Activated CD4-positive, alpha-beta T cell treated with anti-CD3 and anti-CD28 coated beads, Interleukin-2, Interleukin-6, amounts not matched to agents 100 ng/mL and 50 ng/mL, durations not matched to agents 16 hours and 8 hours (primary cell): Measurements from ENCODE around the gene NCAPD2.

Source experiments
- DNase-seq: peaks from one replicate; pipeline ENCODE4 v3.0.0-alpha.2; 2020

Gene NCAPD2, protein sequence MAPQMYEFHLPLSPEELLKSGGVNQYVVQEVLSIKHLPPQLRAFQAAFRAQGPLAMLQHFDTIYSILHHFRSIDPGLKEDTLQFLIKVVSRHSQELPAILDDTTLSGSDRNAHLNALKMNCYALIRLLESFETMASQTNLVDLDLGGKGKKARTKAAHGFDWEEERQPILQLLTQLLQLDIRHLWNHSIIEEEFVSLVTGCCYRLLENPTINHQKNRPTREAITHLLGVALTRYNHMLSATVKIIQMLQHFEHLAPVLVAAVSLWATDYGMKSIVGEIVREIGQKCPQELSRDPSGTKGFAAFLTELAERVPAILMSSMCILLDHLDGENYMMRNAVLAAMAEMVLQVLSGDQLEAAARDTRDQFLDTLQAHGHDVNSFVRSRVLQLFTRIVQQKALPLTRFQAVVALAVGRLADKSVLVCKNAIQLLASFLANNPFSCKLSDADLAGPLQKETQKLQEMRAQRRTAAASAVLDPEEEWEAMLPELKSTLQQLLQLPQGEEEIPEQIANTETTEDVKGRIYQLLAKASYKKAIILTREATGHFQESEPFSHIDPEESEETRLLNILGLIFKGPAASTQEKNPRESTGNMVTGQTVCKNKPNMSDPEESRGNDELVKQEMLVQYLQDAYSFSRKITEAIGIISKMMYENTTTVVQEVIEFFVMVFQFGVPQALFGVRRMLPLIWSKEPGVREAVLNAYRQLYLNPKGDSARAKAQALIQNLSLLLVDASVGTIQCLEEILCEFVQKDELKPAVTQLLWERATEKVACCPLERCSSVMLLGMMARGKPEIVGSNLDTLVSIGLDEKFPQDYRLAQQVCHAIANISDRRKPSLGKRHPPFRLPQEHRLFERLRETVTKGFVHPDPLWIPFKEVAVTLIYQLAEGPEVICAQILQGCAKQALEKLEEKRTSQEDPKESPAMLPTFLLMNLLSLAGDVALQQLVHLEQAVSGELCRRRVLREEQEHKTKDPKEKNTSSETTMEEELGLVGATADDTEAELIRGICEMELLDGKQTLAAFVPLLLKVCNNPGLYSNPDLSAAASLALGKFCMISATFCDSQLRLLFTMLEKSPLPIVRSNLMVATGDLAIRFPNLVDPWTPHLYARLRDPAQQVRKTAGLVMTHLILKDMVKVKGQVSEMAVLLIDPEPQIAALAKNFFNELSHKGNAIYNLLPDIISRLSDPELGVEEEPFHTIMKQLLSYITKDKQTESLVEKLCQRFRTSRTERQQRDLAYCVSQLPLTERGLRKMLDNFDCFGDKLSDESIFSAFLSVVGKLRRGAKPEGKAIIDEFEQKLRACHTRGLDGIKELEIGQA (N-terminal part only)

DNA sequence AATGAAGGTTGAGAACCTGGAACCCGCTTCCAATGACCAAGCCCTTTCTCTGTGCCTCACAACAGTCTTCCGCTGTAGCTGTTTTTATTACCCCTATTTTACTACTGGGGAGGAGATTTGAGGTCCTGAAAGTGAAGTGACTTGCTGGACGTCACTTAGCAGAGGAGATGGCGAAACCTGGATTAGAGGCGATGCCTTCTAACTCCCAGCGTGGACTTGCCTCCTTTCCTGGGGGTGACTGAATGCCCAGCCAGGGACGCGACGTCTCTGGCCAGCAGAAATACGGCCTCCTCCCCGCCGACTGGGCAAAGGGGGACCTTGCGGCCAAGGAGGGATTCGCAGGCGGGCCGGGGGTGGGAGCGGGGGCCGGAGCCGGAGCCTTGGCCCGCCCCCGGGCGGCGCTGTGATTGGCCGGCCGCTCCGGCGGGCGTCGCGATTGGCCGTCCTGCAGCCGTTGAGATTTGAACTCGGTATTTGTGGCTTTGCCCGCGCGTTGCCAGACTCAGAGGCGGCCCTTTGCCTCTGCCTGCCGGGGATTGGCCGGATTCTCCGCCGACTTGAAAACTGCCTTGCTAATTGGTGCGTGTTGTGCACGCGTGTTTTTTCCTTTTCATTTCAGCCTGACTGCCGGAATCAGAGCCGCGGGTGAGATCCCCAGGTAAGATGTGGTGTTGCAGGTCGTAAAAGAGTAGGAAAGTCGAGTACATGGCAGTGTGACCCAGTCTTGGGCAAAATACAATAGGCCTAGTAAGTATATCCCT is at the start of gene NCAPD2:
Gene NCAPD2 (plus strand): TSS at position 606 of the 761 bp plus-strand sequence. CDS start 997 bp downstream, outside the sequence.
- DNase-seq: peak; percentile 99

DNA sequence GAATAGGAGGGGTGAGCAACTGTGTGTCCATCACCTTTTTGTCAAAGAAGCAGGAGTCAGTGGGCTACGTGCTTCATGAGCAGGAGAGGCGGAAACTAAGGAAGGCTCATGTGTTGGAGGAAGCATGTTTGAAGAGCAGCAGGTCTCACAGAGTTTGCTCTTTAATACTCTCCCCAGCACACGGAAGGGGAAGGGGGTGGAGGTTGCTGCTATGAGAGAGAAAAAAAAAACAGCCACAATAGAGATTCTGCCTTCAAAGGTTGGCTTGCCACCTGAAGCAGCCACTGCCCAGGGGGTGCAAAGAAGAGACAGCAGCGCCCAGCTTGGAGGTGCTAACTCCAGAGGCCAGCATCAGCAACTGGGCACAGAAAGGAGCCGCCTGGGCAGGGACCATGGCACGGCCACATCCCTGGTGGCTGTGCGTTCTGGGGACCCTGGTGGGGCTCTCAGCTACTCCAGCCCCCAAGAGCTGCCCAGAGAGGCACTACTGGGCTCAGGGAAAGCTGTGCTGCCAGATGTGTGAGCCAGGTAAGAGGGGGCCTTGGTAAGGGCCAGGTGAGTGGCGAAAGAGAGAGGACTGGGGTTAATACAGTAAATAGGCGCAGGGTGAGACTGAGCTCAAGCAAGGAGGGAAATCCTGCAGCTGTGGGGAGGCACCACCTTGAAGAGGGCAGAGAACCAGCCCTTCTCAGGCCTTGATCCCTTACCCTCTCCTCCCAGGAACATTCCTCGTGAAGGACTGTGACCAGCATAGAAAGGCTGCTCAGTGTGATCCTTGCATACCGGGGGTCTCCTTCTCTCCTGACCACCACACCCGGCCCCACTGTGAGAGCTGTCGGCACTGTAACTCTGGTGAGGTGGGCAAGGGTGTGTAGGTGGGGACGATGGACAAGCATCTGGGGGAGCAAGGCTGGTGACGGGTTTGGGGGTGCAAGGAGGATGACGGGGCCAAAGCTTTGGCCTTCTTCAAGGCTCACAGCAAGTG is 48.9 kb upstream of the NCAPD2 start, which contains the start of gene CD27:
Gene CD27 (plus strand): TSS at position 252 of the 985 bp plus-strand sequence. CDS start 141 bp downstream, at position 393.
- no peak for DNase-seq

DNA sequence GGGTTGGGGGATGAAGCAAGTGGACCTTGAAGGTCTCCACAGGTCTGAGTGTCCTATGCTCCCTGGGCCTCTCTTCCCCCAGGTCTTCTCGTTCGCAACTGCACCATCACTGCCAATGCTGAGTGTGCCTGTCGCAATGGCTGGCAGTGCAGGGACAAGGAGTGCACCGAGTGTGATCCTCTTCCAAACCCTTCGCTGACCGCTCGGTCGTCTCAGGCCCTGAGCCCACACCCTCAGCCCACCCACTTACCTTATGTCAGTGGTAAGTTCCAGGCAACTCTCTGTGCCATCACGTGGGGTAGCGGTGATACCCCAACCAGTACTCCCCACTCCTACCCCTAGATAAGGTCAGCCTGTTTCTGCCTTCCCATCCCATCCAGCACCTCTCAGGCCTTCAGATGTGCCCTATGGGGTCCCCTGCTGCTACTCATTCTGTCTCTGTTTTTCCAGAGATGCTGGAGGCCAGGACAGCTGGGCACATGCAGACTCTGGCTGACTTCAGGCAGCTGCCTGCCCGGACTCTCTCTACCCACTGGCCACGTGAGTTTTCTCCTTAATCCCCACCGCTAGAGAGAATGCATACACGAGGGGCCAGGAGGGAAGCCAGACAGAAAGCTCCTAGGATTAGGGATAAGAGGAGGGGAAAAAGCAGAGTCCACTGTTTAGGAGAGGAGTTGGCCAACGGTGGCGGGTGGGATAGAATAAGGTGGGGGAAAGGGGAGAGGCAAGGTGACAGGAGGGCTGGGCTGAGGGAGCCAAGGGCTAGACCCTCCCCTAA is 43.6 kb upstream of the NCAPD2 start:
- no peak for DNase-seq

DNA sequence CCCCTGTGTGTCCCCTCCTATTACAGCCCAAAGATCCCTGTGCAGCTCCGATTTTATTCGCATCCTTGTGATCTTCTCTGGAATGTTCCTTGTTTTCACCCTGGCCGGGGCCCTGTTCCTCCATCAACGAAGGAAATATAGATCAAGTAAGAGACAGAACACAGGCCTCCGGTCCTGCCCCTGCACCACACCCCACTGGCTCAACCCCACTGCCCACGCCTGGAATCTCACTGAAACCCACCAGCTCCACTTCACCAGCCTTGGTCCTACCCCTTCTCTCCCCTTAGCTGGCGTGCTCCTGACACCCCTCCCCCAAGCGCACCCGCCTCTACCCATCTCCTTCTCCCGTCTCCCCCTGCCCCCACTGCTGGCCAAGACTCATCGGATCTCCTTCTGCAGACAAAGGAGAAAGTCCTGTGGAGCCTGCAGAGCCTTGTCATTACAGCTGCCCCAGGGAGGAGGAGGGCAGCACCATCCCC is 43.0 kb upstream of the NCAPD2 start:
- DNase-seq: peak; percentile 42

DNA sequence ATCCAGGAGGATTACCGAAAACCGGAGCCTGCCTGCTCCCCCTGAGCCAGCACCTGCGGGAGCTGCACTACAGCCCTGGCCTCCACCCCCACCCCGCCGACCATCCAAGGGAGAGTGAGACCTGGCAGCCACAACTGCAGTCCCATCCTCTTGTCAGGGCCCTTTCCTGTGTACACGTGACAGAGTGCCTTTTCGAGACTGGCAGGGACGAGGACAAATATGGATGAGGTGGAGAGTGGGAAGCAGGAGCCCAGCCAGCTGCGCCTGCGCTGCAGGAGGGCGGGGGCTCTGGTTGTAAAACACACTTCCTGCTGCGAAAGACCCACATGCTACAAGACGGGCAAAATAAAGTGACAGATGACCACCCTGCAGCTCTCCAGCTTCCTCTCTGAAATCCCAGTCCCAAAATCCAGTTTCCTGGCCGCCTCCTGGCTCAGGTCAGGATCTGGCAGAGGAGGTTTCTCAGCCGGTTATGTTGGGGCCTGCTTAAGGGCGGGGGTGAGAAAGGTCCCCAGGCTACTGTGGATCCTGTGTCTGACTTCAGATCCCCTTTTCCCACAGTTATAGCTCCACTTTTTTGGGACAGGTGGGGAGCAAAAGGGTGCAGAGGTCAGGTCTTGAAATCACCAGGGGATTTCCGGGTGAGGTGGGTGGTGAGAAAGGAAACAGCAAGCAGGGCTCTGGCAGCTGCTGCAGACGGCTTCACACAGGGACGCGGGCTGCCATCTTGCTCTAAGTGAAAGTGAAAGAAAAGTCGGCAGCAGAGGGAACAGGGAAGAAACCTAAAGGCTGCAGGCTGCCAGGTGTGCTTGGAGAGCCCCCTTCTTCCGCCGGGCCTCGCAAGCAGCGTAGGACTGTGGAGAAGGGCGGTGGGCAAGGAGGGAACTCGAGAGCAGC is 42.3 kb upstream of the NCAPD2 start, which contains the start of gene TAPBPL:
Gene TAPBPL (plus strand): TSS at position 695 of the 897 bp plus-strand sequence. CDS start 207 bp downstream, outside the sequence.
- DNase-seq: peak; percentile 85

DNA sequence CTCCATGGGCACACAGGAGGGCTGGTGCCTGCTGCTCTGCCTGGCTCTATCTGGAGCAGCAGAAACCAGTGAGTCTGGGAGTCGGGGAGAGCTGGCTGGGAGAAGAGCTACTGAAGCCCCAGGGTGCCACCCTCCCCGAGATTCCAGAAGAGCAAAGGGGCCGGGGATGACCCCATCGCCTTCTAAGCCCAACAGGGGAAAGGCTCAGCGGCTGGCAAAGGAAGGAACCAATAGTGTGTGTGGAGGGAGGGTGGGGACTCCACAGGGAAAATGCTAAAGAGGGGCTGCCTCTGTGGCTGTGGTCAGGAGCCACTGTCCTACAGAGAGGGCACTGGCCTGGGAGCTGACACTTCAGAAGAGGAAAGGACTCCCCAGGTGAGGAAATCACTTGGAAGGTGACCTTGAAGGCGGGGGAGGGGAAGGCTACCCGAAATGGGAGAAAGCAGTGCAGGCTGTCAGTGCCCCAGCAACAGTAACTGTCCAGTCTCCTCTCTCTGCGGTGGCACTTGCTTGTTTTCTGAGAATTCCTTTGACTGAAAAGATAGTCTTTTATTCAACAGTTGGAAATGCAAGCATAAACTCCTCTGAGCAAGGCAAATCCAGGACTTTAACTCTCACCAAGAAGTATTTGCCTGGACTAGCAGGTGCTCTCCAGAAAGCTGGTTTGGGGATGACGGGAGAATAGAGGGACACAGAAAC is 41.5 kb upstream of the NCAPD2 start:
- DNase-seq: peak; percentile 48

DNA sequence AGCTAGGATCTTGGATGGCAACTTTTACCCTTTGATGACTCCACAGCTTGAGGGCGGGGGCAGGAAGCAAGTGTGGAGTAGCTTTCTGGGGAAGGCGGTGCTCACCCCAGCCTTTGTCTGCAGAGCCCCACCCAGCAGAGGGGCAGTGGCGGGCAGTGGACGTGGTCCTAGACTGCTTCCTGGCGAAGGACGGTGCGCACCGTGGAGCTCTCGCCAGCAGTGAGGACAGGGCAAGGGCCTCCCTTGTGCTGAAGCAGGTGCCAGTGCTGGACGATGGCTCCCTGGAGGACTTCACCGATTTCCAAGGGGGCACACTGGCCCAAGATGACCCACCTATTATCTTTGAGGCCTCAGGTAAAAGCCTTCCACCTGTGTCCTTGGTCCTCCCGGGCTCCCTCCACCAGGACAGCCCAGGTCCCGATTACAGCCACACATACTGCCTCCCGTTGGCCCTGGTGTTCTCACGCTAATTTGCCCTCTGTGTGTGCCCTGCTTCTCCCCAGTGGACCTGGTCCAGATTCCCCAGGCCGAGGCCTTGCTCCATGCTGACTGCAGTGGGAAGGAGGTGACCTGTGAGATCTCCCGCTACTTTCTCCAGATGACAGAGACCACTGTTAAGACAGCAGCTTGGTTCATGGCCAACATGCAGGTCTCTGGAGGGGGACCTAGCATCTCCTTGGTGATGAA is 40.8 kb upstream of the NCAPD2 start:
- DNase-seq: peak; percentile 71

DNA sequence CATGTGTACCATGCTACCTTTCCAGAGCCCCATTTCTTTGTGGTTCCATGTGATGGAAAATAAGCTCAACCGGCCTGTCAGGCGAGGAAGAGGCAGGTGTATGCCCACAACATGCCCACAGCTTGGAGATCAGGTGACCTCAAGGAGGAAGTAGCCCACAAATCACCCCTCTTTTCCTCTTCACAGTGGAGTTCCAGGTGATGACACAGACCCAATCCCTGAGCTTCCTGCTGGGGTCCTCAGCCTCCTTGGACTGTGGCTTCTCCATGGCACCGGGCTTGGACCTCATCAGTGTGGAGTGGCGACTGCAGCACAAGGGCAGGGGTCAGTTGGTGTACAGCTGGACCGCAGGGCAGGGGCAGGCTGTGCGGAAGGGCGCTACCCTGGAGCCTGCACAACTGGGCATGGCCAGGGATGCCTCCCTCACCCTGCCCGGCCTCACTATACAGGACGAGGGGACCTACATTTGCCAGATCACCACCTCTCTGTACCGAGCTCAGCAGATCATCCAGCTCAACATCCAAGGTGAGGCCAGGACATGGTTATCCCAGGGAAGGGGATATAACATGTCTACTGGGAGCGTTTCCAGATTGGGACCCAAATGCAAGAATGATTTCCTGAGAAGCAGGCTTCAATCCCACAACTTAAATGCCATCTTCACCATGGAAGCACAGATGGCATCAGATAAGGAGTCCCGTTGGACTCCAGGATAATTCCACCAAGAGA is 36.5 kb upstream of the NCAPD2 start:
- no peak for DNase-seq

DNA sequence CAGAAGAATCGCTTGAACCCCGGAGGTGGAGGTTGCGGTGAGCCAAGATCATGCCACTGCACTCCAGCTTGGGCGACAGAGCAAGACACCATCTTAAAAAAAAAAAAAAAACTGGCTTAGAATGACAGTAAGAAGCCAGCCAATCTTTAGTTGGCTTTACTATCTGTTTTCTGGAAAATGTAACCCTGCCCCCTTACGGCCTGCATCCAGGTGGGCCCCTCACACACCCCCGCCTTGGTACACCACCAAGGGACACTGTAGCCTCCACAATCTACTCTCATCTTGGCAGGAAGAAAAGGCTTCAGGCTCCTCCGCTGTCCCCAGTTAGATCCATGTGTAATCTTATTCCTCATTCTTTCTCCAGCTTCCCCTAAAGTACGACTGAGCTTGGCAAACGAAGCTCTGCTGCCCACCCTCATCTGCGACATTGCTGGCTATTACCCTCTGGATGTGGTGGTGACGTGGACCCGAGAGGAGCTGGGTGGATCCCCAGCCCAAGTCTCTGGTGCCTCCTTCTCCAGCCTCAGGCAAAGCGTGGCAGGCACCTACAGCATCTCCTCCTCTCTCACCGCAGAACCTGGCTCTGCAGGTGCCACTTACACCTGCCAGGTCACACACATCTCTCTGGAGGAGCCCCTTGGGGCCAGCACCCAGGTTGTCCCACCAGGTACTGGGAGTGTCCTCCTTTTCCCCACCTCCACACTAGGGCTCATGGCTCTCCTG is 35.5 kb upstream of the NCAPD2 start:
- no peak for DNase-seq

DNA sequence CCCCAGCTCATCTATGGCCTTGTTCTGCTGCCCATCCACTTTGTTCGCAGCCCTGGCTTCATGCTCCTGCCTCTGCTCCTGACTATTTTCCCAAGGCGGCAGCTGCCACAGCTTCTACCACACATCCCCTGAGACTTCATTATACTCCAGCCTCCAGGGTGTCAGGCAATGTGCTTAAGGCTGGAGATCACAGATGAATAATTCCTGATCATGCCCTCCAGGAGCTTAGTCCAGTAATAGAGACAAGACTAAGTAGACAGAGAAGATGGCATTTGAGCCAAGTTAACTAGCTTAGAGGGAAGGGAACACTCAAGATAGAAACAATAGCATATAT is 34.9 kb upstream of the NCAPD2 start:
- no peak for DNase-seq

DNA sequence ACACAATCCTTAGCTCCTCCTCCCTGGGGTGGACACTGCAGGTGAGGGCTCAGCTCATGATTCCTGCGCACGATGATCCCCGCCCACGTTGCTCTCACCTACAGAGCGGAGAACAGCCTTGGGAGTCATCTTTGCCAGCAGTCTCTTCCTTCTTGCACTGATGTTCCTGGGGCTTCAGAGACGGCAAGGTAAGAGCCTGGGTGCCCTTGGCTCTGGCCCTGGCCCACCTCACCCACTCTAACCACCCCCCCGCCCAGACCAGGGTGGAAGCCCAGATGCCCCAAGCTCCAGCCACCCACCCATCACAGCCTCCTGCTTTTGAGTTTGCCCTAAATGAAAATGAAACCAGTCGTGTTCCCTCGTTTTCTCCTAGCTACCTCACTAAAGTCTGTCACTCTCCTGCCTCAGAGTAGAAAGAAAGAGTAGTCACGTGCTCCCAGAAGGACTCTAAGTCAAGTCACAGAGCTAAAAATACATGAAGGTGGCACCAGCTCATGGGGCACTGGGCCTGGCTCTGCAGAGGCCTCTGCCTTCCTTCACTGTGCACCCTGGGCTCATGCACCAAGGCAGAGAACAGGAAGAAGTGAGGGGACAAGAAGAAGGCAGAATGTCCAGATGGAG is 33.0 kb upstream of the NCAPD2 start:
- DNase-seq: peak; percentile 70

DNA sequence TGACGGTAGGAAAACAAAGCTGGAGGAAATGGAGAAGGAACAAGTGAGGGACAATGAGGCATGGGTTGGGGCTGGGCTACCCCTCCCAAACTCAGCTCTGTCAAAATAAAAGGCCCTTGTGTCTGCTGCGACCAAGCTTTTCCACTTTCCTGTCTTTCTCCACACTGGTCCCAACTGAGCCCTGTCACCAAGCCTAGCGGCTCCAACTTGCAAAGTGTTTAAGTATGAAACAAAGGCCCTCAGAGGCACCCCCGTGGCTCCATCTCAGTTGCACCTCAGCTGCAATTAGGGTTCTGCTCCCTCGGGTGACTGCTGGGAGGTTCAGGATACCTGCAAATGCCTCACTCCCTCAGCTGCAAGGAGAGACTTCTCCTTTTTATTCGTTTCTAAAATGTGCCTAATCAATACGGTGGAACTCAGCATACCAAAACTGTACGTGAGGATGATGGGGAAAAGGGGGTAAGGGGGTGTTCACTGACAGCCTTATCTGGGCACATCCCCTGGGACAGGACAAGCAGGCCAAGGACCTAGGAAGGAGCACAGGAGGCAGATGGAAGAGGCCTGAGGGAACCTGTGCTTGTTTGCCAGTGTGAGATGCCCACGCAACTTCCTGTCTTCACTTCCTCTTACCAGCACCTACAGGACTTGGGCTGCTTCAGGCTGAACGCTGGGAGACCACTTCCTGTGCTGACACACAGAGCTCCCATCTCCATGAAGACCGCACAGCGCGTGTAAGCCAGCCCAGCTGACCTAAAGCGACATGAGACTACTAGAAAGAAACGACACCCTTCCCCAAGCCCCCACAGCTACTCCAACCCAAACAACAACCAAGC is 32.3 kb upstream of the NCAPD2 start:
- DNase-seq: peak; percentile 94

DNA sequence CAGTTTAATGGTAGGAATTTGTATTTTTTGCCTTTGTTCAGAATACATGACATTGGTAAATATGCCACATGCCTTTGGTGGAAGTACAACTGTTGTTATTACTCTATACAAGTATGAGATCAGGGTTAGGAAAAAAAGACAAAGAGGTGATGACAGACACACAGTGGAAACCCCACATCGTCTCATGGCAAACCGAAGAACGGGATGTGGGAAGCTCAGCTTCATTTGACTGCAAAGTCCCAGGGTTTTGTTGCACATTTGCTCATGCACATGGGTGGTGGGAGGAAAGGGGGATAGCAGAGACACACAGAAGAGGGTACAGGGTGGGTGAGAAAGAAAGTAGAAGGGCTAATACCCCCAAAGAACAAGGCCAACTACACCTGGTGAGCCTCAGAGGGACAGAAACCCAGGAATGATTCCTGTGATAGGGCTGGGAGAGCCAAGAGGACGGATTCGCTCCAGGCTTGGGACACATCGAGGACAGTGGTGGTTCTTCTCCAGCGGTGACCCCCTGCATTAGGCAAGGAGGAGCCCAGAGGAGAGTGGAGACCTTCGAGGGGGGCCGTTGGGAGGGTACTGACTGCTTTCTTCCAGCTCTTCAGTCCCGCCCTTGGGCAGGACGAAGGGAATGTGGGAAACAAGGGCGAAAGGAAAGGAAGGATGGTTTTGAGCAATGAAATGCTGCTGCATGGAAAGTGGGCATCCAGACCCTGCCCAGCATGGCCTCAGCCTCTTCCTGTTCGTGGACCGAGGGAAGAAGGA is 31.5 kb upstream of the NCAPD2 start:
- DNase-seq: peak; percentile 55

DNA sequence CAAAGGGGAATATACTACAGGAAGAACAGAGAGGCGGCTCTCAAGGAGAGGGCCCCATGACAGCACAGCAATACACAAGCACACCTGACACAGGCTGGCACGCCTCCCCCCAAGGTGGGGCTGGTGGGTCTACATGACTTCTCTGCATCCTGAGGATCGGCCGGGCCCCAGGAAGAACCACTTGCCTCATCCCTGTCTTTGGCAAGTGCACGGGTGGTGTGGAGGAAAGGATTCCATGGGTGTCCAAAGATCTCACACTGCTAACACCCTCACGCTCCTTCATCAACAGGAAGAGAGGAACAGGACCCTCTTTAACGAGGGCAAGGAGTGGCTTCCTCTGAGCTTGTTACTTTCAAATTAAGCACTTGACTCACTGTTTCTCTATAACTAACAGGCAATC is 30.7 kb upstream of the NCAPD2 start:
- no peak for DNase-seq
